GM19372 (cell line): Measurements from ENCODE around the gene NOSTRIN.

Experiments used
- ATAC-seq: cut with Tn5 transposase; IDR thresholded peaks from one replicate; pipeline ENCODE4 v1.9.1; 2021; ENCODE audit warnings: mild to moderate bottlenecking, low read depth, moderate library complexity; ENCODE audit not compliant: unreplicated experiment

Gene NOSTRIN

GRCh38 chr2:168913495-168913894 is 111.1 kb downstream of the NOSTRIN start:
- no peak for ATAC-seq
